Mucosa of stomach (tissue), 1 donor: ENCODE data around the gene VEZT.

Source experiments
- H3K27me3 ChIP-seq: one replicate; pipeline ENCODE4 v1.7.0; 2013; ENCODE audit warnings: mild to moderate bottlenecking, low read length; ENCODE audit not compliant: control insufficient read depth, insufficient read depth
- H3K36me3 ChIP-seq: one replicate; pipeline ENCODE4 v1.7.0; 2013; ENCODE audit warnings: low read length; ENCODE audit not compliant: control insufficient read depth, insufficient read depth
- H3K4me1 ChIP-seq: one replicate; pipeline ENCODE4 v1.7.0; 2013; ENCODE audit warnings: mild to moderate bottlenecking, low read length; ENCODE audit not compliant: control insufficient read depth, insufficient read depth
- H3K4me3 ChIP-seq: one replicate; pipeline ENCODE4 v1.7.0; 2013; ENCODE audit warnings: low read length
- H3K9ac ChIP-seq: one replicate; pipeline ENCODE4 v1.7.0; 2013; ENCODE audit warnings: mild to moderate bottlenecking, low read length, moderate library complexity
- H3K9me3 ChIP-seq: one replicate; pipeline ENCODE4 v1.7.0; 2013; ENCODE audit warnings: mild to moderate bottlenecking, low read length, moderate library complexity; ENCODE audit not compliant: control insufficient read depth
- donor health status: Pancreatic carcinoma.

VEZT gene

DNA sequence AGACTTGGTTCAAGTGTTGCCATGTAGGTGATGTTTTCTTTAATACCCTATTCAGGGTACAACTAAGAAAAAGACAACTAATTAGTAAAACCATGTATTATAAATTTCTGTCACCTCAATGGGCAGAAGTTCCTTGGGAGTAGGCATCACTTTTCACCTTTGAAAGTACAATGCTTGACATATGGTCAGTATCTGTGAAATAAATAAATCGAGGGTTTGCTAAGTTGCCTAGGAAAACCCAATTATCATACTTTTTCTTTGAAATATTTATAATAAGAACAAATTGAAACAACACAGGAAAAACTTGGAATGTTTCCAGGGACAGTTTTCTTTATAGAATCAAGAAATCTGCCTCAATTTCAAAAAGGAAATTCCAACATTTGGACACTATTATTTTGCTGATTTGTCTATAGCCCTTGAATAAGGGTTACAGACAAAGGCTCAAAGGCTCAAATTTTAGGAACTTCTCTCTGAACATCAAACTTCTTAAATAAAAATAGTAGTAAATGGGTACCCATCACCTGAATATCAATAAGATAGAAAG is 14.0 kb upstream of the VEZT start:
- no peaks in the 10 kb centered on the region for H3K9me3 ChIP-seq
- H3K9ac ChIP-seq = no peak overlapping the region
- no peaks in the 10 kb centered on the region for H3K27me3 ChIP-seq
- H3K4me1 ChIP-seq = peaks cover 26% of the 10 kb centered on the region
- no peak overlapping the region for H3K4me3 ChIP-seq
- H3K36me3 ChIP-seq = no peaks in the 10 kb centered on the region

- H3K27me3 ChIP-seq = no peaks in the 10 kb centered on the region
- H3K9ac ChIP-seq = no peak overlapping the region
- peaks cover 26% of the 10 kb centered on the region for H3K4me1 ChIP-seq
- H3K9me3 ChIP-seq = no peaks in the 10 kb centered on the region
- H3K4me3 ChIP-seq = no peak overlapping the region
- no peaks in the 10 kb centered on the region for H3K36me3 ChIP-seq
Observed at GRCh38 chr12:95204141-95204866, 13.3 kb upstream of the VEZT start.

DNA sequence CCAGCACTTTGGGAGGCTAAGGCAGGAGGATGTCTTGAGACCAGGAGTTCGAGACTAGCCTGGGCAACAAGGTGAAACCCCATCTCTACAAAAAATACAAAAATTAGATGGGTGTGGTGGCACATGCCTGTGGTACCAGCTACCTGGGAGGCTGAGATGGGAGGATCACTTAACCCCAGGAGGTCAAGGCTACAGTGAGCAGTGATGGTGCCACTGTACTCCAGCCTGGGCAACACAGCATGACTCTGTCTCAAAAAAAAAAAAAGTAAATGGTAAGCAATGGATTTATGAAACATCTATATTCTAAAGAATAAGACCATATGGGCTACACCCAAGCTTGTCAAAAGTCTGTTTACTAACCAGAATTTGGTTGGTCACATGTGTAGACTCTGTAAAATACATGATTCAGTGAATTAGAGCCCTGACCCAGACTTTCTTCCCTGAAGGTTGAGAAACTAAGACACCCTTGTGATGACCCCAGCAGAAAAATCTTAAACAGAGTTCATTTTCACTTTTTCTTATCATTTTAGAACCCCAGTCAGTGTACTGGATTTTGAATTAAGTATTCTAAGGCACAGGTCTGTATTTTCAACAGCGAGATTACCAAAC is 12.5 kb upstream of the VEZT start:
- H3K4me1 ChIP-seq = peaks cover 25% of the 10 kb centered on the region
- no peak overlapping the region for H3K9ac ChIP-seq
- H3K4me3 ChIP-seq = no peak overlapping the region
- no peaks in the 10 kb centered on the region for H3K36me3 ChIP-seq
- H3K27me3 ChIP-seq = no peaks in the 10 kb centered on the region
- H3K9me3 ChIP-seq = no peaks in the 10 kb centered on the region

GRCh38 chr12:95205685-95206084 is 11.9 kb upstream of the VEZT start:
- H3K9ac ChIP-seq = no peak overlapping the region

DNA sequence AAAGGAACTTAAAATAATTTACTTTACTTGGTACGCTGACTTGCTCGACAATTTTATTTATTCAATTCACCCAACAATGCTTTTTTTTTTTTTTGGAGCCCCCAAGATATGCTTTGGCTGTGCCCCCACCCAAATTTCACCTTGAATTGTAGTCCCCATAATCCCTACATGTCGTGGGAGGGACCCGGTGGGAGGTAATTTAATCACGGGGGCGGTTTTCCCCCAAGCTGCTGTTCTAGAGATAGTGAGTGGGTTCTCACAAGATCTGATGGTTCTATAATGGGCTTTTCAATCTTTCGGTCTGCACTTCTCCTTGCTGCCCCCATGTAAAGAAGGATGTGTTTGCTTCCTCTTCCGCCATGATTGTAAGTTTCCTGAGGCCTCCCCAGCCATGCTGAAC is 10.7 kb upstream of the VEZT start:
- no peak overlapping the region for H3K4me3 ChIP-seq
- no peak overlapping the region for H3K9ac ChIP-seq
- H3K9me3 ChIP-seq = no peaks in the 10 kb centered on the region
- no peaks in the 10 kb centered on the region for H3K36me3 ChIP-seq
- H3K27me3 ChIP-seq = no peaks in the 10 kb centered on the region
- peaks cover 17% of the 10 kb centered on the region for H3K4me1 ChIP-seq

More at GRCh38 chr12:95205685-95206084, 11.9 kb upstream of the VEZT start:
- Histone ChIP-seq H3K4me3 (no peak overlapping the region), H3K9me3 (no peaks in the 10 kb centered on the region), H3K4me1 (peaks cover 19% of the 10 kb centered on the region), H3K36me3 (no peaks in the 10 kb centered on the region), H3K27me3 (no peaks in the 10 kb centered on the region)

GRCh38 chr12:95207407-95207806 is 10.2 kb upstream of the VEZT start:
- H3K9me3 ChIP-seq = no peaks in the 10 kb centered on the region
- no peak overlapping the region for H3K4me3 ChIP-seq
- H3K9ac ChIP-seq = no peak overlapping the region
- H3K36me3 ChIP-seq = no peaks in the 10 kb centered on the region
- H3K4me1 ChIP-seq = peaks cover 17% of the 10 kb centered on the region
- no peaks in the 10 kb centered on the region for H3K27me3 ChIP-seq

DNA sequence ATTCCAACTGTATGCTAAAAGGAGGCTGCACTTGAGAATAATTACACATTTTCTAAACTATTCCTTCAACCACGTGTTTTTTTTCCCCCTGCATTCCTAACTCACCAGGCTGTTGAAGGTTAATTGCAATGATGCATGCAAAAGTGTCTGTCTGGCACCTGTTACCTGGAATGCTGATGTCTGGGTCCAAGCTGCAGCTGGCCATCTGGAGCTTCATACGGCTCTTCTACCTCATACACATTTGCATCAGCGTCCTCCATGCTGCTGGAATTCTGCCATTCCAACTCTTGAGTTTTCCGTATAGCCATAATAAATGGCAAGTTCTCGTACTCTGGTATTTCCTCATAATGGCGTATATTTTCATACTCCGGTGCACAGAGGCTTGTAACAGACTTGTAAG is 8.9 kb upstream of the VEZT start:
- Histone ChIP-seq H3K27me3 (no peaks in the 10 kb centered on the region), H3K9ac (no peak overlapping the region)

GRCh38 chr12:95212586-95212985 is 5.0 kb upstream of the VEZT start:
- no peaks in the 10 kb centered on the region for H3K4me1 ChIP-seq

More for the DNA sequence above, 8.9 kb upstream of the VEZT start:
- peaks cover 17% of the 10 kb centered on the region for H3K4me1 ChIP-seq
- no peak overlapping the region for H3K4me3 ChIP-seq
- no peaks in the 10 kb centered on the region for H3K9me3 ChIP-seq
- no peaks in the 10 kb centered on the region for H3K36me3 ChIP-seq

GRCh38 chr12:95213119-95213518 is 4.5 kb upstream of the VEZT start:
- H3K9me3 ChIP-seq = no peaks in the 10 kb centered on the region
- H3K27me3 ChIP-seq = no peaks in the 10 kb centered on the region
- H3K36me3 ChIP-seq = no peaks in the 10 kb centered on the region
- H3K4me3 ChIP-seq = no peak overlapping the region
- H3K4me1 ChIP-seq = no peaks in the 10 kb centered on the region
- no peak overlapping the region for H3K9ac ChIP-seq

More at GRCh38 chr12:95212586-95212985, 5.0 kb upstream of the VEZT start:
- H3K27me3 ChIP-seq = no peaks in the 10 kb centered on the region
- H3K9me3 ChIP-seq = no peaks in the 10 kb centered on the region
- H3K9ac ChIP-seq = no peak overlapping the region
- H3K36me3 ChIP-seq = no peaks in the 10 kb centered on the region
- H3K4me3 ChIP-seq = no peak overlapping the region

GRCh38 chr12:95213928-95214327 is 3.7 kb upstream of the VEZT start:
- no peak overlapping the region for H3K9ac ChIP-seq

GRCh38 chr12:95214466-95214865 is 3.1 kb upstream of the VEZT start:
- peaks cover 6% of the 10 kb centered on the region for H3K4me1 ChIP-seq

More at GRCh38 chr12:95213928-95214327, 3.7 kb upstream of the VEZT start:
- H3K36me3 ChIP-seq = no peaks in the 10 kb centered on the region
- no peaks in the 10 kb centered on the region for H3K27me3 ChIP-seq
- H3K9me3 ChIP-seq = no peaks in the 10 kb centered on the region
- peaks cover 2% of the 10 kb centered on the region for H3K4me1 ChIP-seq
- no peak overlapping the region for H3K4me3 ChIP-seq

GRCh38 chr12:95215949-95216348 is 1.7 kb upstream of the VEZT start:
- Histone ChIP-seq H3K4me1 (peaks cover 6% of the 10 kb centered on the region), H3K27me3 (no peaks in the 10 kb centered on the region), H3K9me3 (no peaks in the 10 kb centered on the region), H3K36me3 (no peaks in the 10 kb centered on the region), H3K4me3 (peak overlapping the region; percentile 48), H3K9ac (peak overlapping the region; percentile 63)

More at GRCh38 chr12:95214466-95214865, 3.1 kb upstream of the VEZT start:
- H3K9ac ChIP-seq = no peak overlapping the region
- H3K4me3 ChIP-seq = no peak overlapping the region
- no peaks in the 10 kb centered on the region for H3K36me3 ChIP-seq
- no peaks in the 10 kb centered on the region for H3K9me3 ChIP-seq
- no peaks in the 10 kb centered on the region for H3K27me3 ChIP-seq
